Heart left ventricle (tissue), 16 donors: Measurements from ENCODE around the gene TMEM266. TPM values are rescaled to one million over a fixed set of nuclear protein-coding genes. Genes with fewer than 3 reads are reported as not detected.

Experiments
- ATAC-seq, 4 donors: fragments of 200-7000 bp; cut with Tn5 transposase; one replicate each; pipeline ENCODE4 v1.9.1; 2020 to 2022; ENCODE audit warnings: moderate library complexity in 4 of 4, mild to moderate bottlenecking in 3 of 4, moderate number of reproducible peaks in 1 of 4
- DNase-seq, 5 donors: peaks; one replicate each; pipeline ENCODE4 v3.0.0-alpha.2; 2020
- H3K27ac ChIP-seq, 12 donors: fragments of 200-600 bp; sonication (generic) in 4 of 12; one replicate each; pipeline versions ENCODE4 v1.5.0 to v1.8.0; 2016 to 2022; ENCODE audit warnings: mild to moderate bottlenecking in 2 of 12
- H3K27me3 ChIP-seq, 9 donors: fragments of 200-600 bp; sonication (generic) in 2 of 9; one replicate each; pipeline versions ENCODE4 v1.5.1 to v1.8.0; 2016 to 2022; ENCODE audit warnings: mild to moderate bottlenecking in 3 of 9
- H3K36me3 ChIP-seq, 9 donors: fragments of 200-600 bp; sonication (generic) in 2 of 9; one replicate each; pipeline versions ENCODE4 v1.5.0 to v1.8.0; 2018 to 2022; ENCODE audit warnings: mild to moderate bottlenecking in 2 of 9
- H3K4me1 ChIP-seq, 12 donors: fragments of 200-600 bp; sonication (generic) in 4 of 12; one replicate each; pipeline versions ENCODE4 v1.5.0 to v1.8.0; 2016 to 2022; ENCODE audit warnings: mild to moderate bottlenecking in 3 of 12
- H3K4me3 ChIP-seq, 12 donors: fragments of 200-600 bp; sonication (generic) in 4 of 12; one replicate each; pipeline versions ENCODE4 v1.5.0 to v1.8.0; 2017 to 2022; ENCODE audit warnings: mild to moderate bottlenecking in 9 of 12, moderate library complexity in 4 of 12
- H3K9me3 ChIP-seq, 12 donors: fragments of 200-600 bp; sonication (generic) in 4 of 12; one replicate each; pipeline versions ENCODE4 v1.5.0 to v1.8.0; 2016 to 2022; ENCODE audit warnings: mild to moderate bottlenecking in 1 of 12
- CTCF ChIP-seq, 12 donors: fragments of 200-600 bp; sonication (generic) in 4 of 12; IDR thresholded peaks; one replicate each; pipeline versions ENCODE4 v1.5.0 to v1.8.0; 2018 to 2022; ENCODE audit warnings: antibody characterized with exemption in 12 of 12, mild to moderate bottlenecking in 5 of 12
- POLR2A ChIP-seq, 2 donors: fragments of 450-650 bp; IDR thresholded peaks; one replicate each; pipeline ENCODE4 v1.6.1; 2017; ENCODE audit warnings: antibody characterized with exemption in 2 of 2, mild to moderate bottlenecking in 2 of 2, moderate library complexity in 2 of 2
- WGBS, 4 donors: extraction: QIAGEN DNeasy Blood & Tissue Kit in 2 of 4; methylation state at CpG; one replicate each; pipeline versions ENCODE4 v1.1.5 to v1.1.7; 2013 to 2018; 5-methylcytosine and 5-hydroxymethylcytosine counted together
- intact Hi-C, 10 donors: fragments of 100-400 bp; cut with DNase I; formaldehyde crosslinking; loops; one replicate each; pipeline versions ENCODE4 v1.11.1 to v1.14.2; 2022
- polyA plus RNA-seq, 2 donors: library from polyadenylated mRNA; stranded (reverse); fragments of 200-250 nt; gene quantifications; one replicate each; pipeline ENCODE4 v1.2.3, GENCODE V29; 2013
- total RNA-seq, 9 donors: library from RNA; depleted of rRNA in 2 of 9; stranded (reverse); fragments of >200 nt in 2 of 9; fragmentation: NEBNext Ultra II Directional in 3 of 9; extraction: Animal tissue kit (Norgen Biotek cat#: 25700) in 3 of 9; gene quantifications; one replicate each; pipeline versions ENCODE4 v1.1.0 to v1.2.4, GENCODE V29; 2016 to 2023
- donor health status: ischemic (EF 13 %, LVEDD 7.1; RV severe dilation, severe dysfunction).
- donor health status: healthy with polysubstance abuse.
- donor health status: DM: no; HTN: yes; CAD: no.
- donor health status: DM: no; HTN: no; CAD: no.
- donor health status: ischemic (EF 25% LVEDD 6.9; RV normal size, moderate dysfunction).
- donor health status: ischemic (EF 25% LVEDD 5.7; RV mildly dilated, moderate dysfunction).
- donor health status: healthy.
- donor health status: DM: yes; HTN: yes; CAD: no.
- donor health status: ischemic (EF 35%, LVEDD 5.7; RV mildly dilated, moderate dysfunction).
- donor health status: nonischemic (EF 11% LVEDD 7.7; RV severe dilation, severe dysfunction).
- donor health status: DM: yes; HTN: yes; CAD: no.
- donor health status: PGD.
- donor health status: ischemic (EF 29% LVEDD 5.4; RV normal size, mild dysfunction).
- donor health status: nonischemic (EF 23%, LVEDD 6.1; RV moderate dilation, normal function).

Gene TMEM266
- total and polyA plus RNA-seq, 11 donors = 0.03 to 0.38 (median 0.28) TPM; not detected in 6

GRCh38 chr15:76065793-76066192, 6.0 kb downstream of the TMEM266 start:
- intact Hi-C loops = loop anchor here in 1 of 10 donors (2.0 kb wide), 1 partner anchor 73 kb away; no protein-coding TSS in a partner anchor
- TF ChIP-seq POLR2A (IDR thresholded peaks at IDR 0.05) (no peak), CTCF (IDR thresholded peaks at IDR 0.05) (no peak)
- Histone ChIP-seq H3K9me3 (no peaks in the 10 kb centered on the region), H3K4me3 (no peak overlapping the region), H3K27me3 (peaks cover 0 to 59% (median 6%) of the 10 kb centered on the region in 9 donors), H3K27ac (no peak overlapping the region), H3K36me3 (no peaks in the 10 kb centered on the region), H3K4me1 (peaks cover 0 to 10% (median 0%) of the 10 kb centered on the region in 12 donors)
- ATAC-seq (no peak), DNase-seq (no peak)
- WGBS, 4 donors = 52 to 57% (median 53%) methylated on average over 5 of the region's 5 CpGs

- intact Hi-C loops = no loop called here
- H3K27ac ChIP-seq = no peak overlapping the region
- H3K4me3 ChIP-seq = no peak overlapping the region
- no peak for ATAC-seq
- no peaks in the 10 kb centered on the region for H3K9me3 ChIP-seq
- no peak for DNase-seq
- peaks cover 0 to 8% (median 0%) of the 10 kb centered on the region in 12 donors for H3K4me1 ChIP-seq
- TF ChIP-seq CTCF (IDR thresholded peaks at IDR 0.05) (no peak), POLR2A (IDR thresholded peaks at IDR 0.05) (no peak)
- H3K27me3 ChIP-seq = peaks cover 0 to 39% (median 0%) of the 10 kb centered on the region in 9 donors
- no peaks in the 10 kb centered on the region for H3K36me3 ChIP-seq
Measured at GRCh38 chr15:76070192-76070591, 10.4 kb downstream of the TMEM266 start.

GRCh38 chr15:76070921-76071635, 11.3 kb downstream of the TMEM266 start:
- Histone ChIP-seq H3K4me1 (no peaks in the 10 kb centered on the region), H3K27ac (no peak overlapping the region), H3K36me3 (no peaks in the 10 kb centered on the region), H3K9me3 (no peaks in the 10 kb centered on the region), H3K4me3 (no peak overlapping the region), H3K27me3 (peaks cover 0 to 30% (median 0%) of the 10 kb centered on the region in 9 donors)
- ATAC-seq (no peak), DNase-seq (no peak)
- 63 to 86% (median 72%) methylated on average over 3 to 4 of the region's 4 CpGs for WGBS, 4 donors
- intact Hi-C loops = no loop called here
- no peak for TF ChIP-seq CTCF (IDR thresholded peaks at IDR 0.05)

GRCh38 chr15:76071806-76072205, 12.0 kb downstream of the TMEM266 start:
- intact Hi-C loops = no loop called here
- TF ChIP-seq CTCF (IDR thresholded peaks at IDR 0.05) (no peak), POLR2A (IDR thresholded peaks at IDR 0.05) (no peak)
- WGBS, 4 donors = 82 to 86% (median 85%) methylated on average over 7 of the region's 7 CpGs
- Histone ChIP-seq H3K4me1 (no peaks in the 10 kb centered on the region), H3K4me3 (no peak overlapping the region), H3K9me3 (no peaks in the 10 kb centered on the region), H3K27me3 (peaks cover 0 to 23% (median 0%) of the 10 kb centered on the region in 9 donors), H3K27ac (no peak overlapping the region), H3K36me3 (no peaks in the 10 kb centered on the region)
- DNase-seq (no peak), ATAC-seq (no peak)
